AG09319 (cell line): ENCODE results near the gene GUK1.

ENCODE experiments used
- DNase-seq: peaks from one replicate; pipeline ENCODE4 v3.0.0-alpha.2; 2010; ENCODE audit warnings: low read depth; ENCODE audit errors: extremely low read depth
- CTCF ChIP-seq: IDR thresholded peaks from 2 replicates; pipeline ENCODE4 v1.5.1; 2011; ENCODE audit warnings: low read depth, mild to moderate bottlenecking, inconsistent platforms, low read length, moderate library complexity

GUK1 gene

GRCh38 chr1:228136901-228137300 is 3.2 kb upstream of the GUK1 start:
- no peak for TF ChIP-seq CTCF
- no peak for DNase-seq

GRCh38 chr1:228139406-228139930 is 611 bp upstream of the GUK1 start:
- DNase-seq, result no peak
- TF ChIP-seq CTCF, result no peak

GRCh38 chr1:228140724-228141225 is 696 bp downstream of the GUK1 start:
- DNase-seq, result no peak

GRCh38 chr1:228141226-228142044 is 1.4 kb downstream of the GUK1 start:
- no peak for TF ChIP-seq CTCF
- DNase-seq, result no peak

More at GRCh38 chr1:228140724-228141225, 696 bp downstream of the GUK1 start:
- TF ChIP-seq CTCF, result no peak

- no peak for TF ChIP-seq CTCF
- no peak for DNase-seq
These were observed 2.1 kb downstream of the GUK1 start for GRCh38 chr1:228142155-228142691.

GRCh38 chr1:228142701-228143136 is 2.6 kb downstream of the GUK1 start:
- DNase-seq, result no peak
- no peak for TF ChIP-seq CTCF

GRCh38 chr1:228143480-228144192 is 3.6 kb downstream of the GUK1 start:
- no peak for TF ChIP-seq CTCF
- DNase-seq, result no peak
